Muscle layer of duodenum (tissue), 2 donors: ENCODE results near the gene CDC6.
"Not testable (repeated sequence)": the region's sequence is repeated elsewhere in the genome, so short reads cannot be mapped to it uniquely, and the experiment has no call there.

ENCODE experiments used
- H3K27ac ChIP-seq: one replicate; pipeline ENCODE4 v1.7.0; 2013; ENCODE audit warnings: mild to moderate bottlenecking, low read length
- H3K27me3 ChIP-seq: one replicate; pipeline ENCODE4 v1.7.0; 2013; ENCODE audit warnings: low read depth, mild to moderate bottlenecking, control low read depth, low read length
- H3K36me3 ChIP-seq, 2 donors: one replicate each; pipeline ENCODE4 v1.7.0; 2013; ENCODE audit warnings: low read length in 2 of 2, control low read depth in 1 of 2, mild to moderate bottlenecking in 1 of 2; ENCODE audit not compliant: insufficient read depth in 2 of 2, control insufficient read depth in 1 of 2
- H3K4me1 ChIP-seq, 2 donors: one replicate each; pipeline ENCODE4 v1.7.0; 2013; ENCODE audit warnings: low read length in 2 of 2, mild to moderate bottlenecking in 2 of 2, control low read depth in 1 of 2, moderate library complexity in 1 of 2; ENCODE audit not compliant: insufficient read depth in 2 of 2, control insufficient read depth in 1 of 2
- H3K4me3 ChIP-seq, 2 donors: one replicate each; pipeline ENCODE4 v1.7.0; 2013; ENCODE audit warnings: low read length in 2 of 2, low read depth in 1 of 2, mild to moderate bottlenecking in 1 of 2
- H3K9me3 ChIP-seq, 2 donors: one replicate each; pipeline ENCODE4 v1.7.0; 2013; ENCODE audit warnings: low read length in 2 of 2, control low read depth in 1 of 2, mild to moderate bottlenecking in 1 of 2; ENCODE audit not compliant: control insufficient read depth in 1 of 2
- donor health status: healthy.

The CDC6 gene

DNA sequence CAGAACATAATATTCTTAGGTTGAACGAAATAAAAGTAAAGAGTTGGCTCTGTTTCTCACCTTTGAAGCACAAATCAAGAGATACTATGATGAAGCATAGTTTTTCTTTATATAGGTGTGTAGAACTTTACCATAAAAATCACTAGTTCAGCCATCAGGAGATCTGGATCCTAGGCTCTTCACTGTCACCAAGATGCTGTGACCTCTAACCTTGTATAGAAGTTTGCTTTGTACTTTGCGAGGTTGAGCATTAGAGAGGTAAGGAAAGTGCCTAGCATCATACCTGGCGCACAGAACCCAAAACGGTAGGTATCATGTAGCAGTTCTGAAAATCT lies 553 bp upstream of the CDC6 start:
- no peak overlapping the region for H3K27ac ChIP-seq
- peaks cover 0 to 15% of the 10 kb centered on the region in 2 donors for H3K36me3 ChIP-seq
- no peaks in the 10 kb centered on the region for H3K27me3 ChIP-seq
- H3K4me3 ChIP-seq = peak overlapping the region; percentile 37 to 88
- H3K9me3 ChIP-seq = no peaks in the 10 kb centered on the region
- H3K4me1 ChIP-seq = peaks cover 0 to 10% of the 10 kb centered on the region in 2 donors

DNA sequence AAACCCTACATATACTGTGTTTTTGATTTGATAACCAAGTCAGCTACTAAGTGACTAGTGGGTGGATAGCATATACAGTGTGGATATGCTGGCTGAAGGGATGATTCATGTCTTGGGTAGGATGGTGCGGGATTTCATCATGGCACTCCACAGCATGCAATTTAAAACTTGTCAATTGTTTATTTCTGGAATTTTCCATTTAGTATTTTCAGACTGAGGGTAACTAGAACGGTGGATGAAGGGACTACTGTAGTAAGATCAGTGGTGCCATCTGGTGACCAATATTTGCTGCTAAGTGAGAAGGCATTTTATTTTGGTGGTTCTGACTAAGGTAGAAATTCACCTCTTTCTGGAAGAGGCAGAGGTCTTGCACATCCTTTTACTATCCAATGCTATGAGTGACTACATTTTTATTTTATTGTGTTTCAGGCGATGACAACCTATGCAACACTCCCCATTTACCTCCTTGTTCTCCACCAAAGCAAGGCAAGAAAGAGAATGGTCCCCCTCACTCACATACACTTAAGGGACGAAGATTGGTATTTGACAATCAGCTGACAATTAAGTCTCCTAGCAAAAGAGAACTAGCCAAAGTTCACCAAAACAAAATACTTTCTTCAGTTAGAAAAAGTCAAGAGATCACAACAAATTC lies 3.1 kb downstream of the CDC6 start:
- Histone ChIP-seq H3K9me3 (no peaks in the 10 kb centered on the region), H3K27me3 (no peaks in the 10 kb centered on the region), H3K4me3 (no peak overlapping the region), H3K36me3 (no peaks in the 10 kb centered on the region), H3K27ac (no peak overlapping the region), H3K4me1 (peaks cover 0 to 7% of the 10 kb centered on the region in 2 donors)

DNA sequence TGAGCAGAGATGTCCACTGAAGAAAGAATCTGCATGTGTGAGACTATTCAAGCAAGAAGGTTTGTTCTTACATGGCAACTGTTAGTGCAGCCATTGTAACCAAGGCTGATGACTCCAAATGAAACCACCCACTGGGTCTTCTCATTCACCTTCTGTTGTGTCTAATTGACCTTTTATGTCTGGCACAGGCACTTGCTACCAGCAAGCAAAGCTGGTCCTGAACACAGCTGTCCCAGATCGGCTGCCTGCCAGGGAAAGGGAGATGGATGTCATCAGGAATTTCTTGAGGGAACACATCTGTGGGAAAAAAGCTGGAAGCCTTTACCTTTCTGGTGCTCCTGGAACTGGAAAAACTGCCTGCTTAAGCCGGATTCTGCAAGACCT lies 3.6 kb downstream of the CDC6 start:
- H3K4me1 ChIP-seq = peaks cover 3 to 7% of the 10 kb centered on the region in 2 donors
- no peak overlapping the region for H3K4me3 ChIP-seq
- no peaks in the 10 kb centered on the region for H3K9me3 ChIP-seq
- H3K36me3 ChIP-seq = peaks cover 0 to 4% of the 10 kb centered on the region in 2 donors
- no peaks in the 10 kb centered on the region for H3K27me3 ChIP-seq
- H3K27ac ChIP-seq = no peak overlapping the region

DNA sequence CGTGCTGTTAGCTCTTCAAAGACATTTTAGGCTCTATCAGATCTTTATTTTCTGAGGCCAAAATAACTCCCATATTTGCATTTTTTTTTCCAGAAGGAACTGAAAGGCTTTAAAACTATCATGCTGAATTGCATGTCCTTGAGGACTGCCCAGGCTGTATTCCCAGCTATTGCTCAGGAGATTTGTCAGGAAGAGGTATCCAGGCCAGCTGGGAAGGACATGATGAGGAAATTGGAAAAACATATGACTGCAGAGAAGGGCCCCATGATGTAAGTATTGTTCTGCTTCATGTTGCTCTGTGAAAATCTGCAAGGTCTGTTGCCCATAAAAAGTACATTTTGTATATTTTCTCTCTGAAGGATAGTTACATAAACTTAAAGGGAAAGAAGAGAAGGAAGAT lies 5.7 kb downstream of the CDC6 start:
- Histone ChIP-seq H3K36me3 (peaks cover 0 to 4% of the 10 kb centered on the region in 2 donors), H3K9me3 (no peaks in the 10 kb centered on the region), H3K4me3 (no peak overlapping the region), H3K4me1 (peaks cover 1 to 4% of the 10 kb centered on the region in 2 donors), H3K27me3 (no peaks in the 10 kb centered on the region), H3K27ac (peak overlapping the region; percentile 28)

DNA sequence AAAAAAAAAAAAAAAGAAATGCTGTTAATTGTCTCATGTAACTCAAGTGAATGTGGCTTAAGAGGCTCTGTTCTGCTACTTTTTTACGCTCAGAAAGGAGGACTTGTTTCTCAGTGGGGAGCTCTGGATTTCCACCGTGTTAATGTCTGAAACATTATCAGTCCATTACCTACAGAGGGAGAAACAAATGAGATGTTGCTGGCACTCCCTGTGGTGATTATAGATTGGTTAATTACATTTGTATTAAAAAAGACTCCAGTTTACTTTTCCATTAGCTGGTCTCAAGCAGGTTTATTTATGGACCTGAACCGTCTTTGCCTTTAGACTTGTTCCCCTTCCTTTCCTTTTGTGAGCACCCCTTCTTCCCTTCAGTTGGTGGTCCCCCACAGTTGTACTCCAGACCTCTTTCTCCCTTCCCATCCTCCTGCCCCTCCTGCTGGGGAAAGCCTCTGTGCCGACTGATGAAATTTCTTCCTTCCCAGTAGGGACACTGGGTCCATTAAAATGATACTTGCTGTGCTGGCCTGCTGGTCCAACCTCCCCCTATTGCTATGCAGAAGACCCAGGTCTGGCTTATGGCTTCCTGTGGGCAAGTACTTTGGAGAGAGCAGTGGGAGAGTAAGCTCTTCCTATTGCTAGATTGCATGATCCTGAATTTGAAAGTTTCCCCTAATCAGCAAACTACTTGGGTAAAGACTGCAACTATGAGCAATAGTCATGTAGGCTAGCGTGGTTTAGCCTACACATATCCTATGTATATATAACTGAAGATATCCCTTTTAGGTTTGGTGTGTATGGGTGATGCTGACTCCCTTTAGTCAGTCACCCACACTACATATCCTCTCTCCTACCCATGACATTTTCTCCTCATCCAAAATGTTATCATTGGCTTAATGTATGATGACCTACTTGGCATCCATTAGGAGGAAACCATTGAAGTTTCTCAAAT lies 8.1 kb downstream of the CDC6 start:
- Histone ChIP-seq H3K4me1 (peaks cover 4 to 7% of the 10 kb centered on the region in 2 donors), H3K4me3 (no peak overlapping the region), H3K9me3 (no peaks in the 10 kb centered on the region), H3K27ac (no peak overlapping the region), H3K36me3 (peaks cover 0 to 4% of the 10 kb centered on the region in 2 donors), H3K27me3 (no peaks in the 10 kb centered on the region)

DNA sequence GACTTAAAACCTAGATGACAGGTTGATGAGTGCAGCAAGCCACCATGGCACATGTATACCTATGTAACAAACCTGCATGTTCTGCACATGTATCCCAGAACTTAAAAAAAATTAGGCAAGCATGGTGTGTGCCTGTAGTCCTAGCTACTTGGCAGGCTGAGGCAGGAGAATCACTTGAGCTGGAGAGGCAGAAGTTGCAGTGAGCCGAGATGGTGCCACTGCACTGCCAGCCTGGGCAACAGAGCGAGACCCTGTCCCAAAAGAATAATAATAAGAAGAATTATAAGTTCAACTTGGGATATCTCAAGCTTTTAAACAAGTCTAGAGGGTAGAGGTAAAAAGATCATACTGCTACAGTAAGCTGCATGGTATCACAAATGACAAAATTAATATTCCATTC lies 9.8 kb downstream of the CDC6 start:
- H3K27me3 ChIP-seq = no peaks in the 10 kb centered on the region

DNA sequence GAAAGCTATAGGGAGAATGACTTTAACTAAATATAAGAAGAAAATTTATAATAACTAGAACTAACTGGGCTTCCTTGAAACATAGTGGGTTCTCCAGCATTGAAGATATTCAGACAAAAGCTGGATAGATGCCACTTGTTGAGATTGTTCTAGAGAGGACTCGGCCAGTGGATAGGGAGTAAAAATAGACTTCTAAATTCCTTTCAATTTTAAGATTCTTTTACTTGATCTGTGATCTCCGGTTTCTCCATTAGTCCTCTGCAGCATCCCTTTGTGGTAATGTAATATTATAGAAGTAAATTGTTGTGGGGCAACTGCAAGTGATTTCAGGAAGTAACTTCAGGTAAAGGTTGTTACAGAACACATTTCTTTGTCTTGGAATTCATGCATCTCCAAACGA lies 11.0 kb downstream of the CDC6 start:
- no peak overlapping the region for H3K27ac ChIP-seq
- H3K9me3 ChIP-seq = no peaks in the 10 kb centered on the region
- H3K4me1 ChIP-seq = peaks cover 12 to 17% of the 10 kb centered on the region in 2 donors
- peaks cover 0 to 4% of the 10 kb centered on the region in 2 donors for H3K36me3 ChIP-seq
- H3K27me3 ChIP-seq = no peaks in the 10 kb centered on the region
- no peak overlapping the region for H3K4me3 ChIP-seq

More for the DNA sequence above, 9.8 kb downstream of the CDC6 start:
- H3K27ac ChIP-seq = no peak overlapping the region
- peaks cover 4 to 7% of the 10 kb centered on the region in 2 donors for H3K4me1 ChIP-seq
- peaks cover 0 to 4% of the 10 kb centered on the region in 2 donors for H3K36me3 ChIP-seq
- no peaks in the 10 kb centered on the region for H3K9me3 ChIP-seq
- no peak overlapping the region for H3K4me3 ChIP-seq

DNA sequence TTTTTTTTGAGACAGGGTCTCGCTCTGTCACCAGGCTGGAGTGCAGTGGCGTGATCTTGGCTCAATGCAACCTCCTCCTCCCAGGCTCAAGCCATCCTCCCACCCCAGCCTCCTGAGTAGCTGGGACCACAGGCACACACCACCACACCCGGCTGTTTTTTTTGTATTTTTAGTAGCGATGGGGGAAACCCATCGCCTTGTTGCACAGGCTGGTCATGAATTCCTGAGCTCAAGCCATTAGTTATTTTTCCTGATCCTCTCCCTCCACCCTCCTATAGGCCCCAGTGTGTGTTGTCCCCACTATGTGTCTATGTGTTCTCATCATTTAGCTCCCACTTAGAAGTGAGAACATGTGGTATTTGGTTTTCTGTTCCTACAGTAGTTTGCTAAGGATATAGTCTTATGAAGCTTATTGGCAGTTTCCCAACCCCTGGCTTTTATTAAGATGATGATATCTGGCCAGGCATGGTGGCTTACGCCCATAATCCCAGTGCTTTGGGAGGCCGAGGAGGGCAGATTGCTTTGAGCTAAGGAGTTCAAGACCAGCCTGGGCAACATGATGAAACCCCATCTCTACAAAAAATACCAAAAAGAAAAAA lies 11.6 kb downstream of the CDC6 start:
- H3K27me3 ChIP-seq, H3K27ac ChIP-seq, H3K36me3 ChIP-seq, H3K9me3 ChIP-seq, H3K4me3 ChIP-seq: not testable (repeated sequence)
- peaks cover 14 to 23% of the 10 kb centered on the region in 2 donors for H3K4me1 ChIP-seq

DNA sequence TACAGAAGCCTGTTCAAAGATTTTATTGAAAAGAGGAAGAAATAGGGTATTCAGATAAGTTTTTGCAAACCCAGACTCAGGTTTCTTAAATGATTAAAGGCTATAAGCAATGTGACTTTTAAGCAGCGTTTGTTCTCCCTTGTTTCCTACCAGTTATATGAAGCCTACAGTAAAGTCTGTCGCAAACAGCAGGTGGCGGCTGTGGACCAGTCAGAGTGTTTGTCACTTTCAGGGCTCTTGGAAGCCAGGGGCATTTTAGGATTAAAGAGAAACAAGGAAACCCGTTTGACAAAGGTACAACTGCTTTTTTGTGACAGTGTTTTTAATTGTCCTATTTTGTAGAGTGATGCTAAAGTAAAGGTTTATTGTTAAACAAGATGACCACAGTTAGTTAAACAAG lies 13.6 kb downstream of the CDC6 start:
- Histone ChIP-seq H3K4me1 (peaks cover 12 to 26% of the 10 kb centered on the region in 2 donors), H3K9me3 (no peaks in the 10 kb centered on the region), H3K36me3 (no peaks in the 10 kb centered on the region), H3K4me3 (no peak overlapping the region), H3K27me3 (no peaks in the 10 kb centered on the region), H3K27ac (no peak overlapping the region)

DNA sequence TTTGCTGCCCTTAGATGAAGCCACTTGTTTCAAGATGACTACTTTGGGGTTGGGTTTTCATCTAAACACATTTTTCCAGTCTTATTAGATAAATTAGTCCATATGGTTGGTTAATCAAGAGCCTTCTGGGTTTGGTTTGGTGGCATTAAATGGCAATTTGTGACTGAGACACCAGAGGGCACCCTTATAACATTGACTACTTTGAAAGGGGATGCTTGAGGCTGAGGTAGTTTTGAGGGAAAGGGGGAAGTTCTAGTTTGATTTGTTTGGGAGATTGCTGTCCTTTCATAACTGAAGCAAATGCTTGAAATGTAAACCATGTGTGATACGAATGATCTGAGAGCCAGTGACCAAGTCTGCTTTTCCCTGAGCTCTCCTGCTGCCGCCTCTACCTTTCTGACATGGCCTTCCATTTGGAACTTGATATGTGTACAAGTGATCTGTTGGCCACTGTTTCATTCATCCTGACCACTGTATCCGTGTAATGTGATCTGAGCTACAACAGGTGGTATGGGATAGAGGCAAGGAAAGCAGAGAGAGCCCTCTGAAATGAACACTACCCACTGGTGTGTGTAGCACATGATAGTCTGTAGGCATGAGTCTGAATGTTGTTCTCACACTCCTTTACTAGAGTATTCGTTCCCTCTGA lies 15.5 kb downstream of the CDC6 start:
- Histone ChIP-seq H3K9me3 (no peaks in the 10 kb centered on the region), H3K36me3 (no peaks in the 10 kb centered on the region), H3K4me1 (peaks cover 29 to 39% of the 10 kb centered on the region in 2 donors), H3K27me3 (no peaks in the 10 kb centered on the region), H3K27ac (no peak overlapping the region), H3K4me3 (peak overlapping the region in 1 of 2 donors; percentile 14)
